Transverse colon (tissue), 4 donors: ENCODE data around the gene SSR3.

Experiments
- EP300 ChIP-seq: sonication (generic); formaldehyde crosslinking; IDR thresholded peaks from one replicate; pipeline ENCODE4 v1.6.1; 2017; ENCODE audit warnings: antibody characterized with exemption, low read depth
- POLR2A ChIP-seq: fragments of 450-650 bp; IDR thresholded peaks from one replicate; pipeline ENCODE4 v1.6.1; 2016; ENCODE audit warnings: antibody characterized with exemption, mild to moderate bottlenecking, moderate library complexity
- POLR2AphosphoS5 ChIP-seq, 3 donors: sonication (generic); formaldehyde crosslinking; IDR thresholded peaks; one replicate each; pipeline ENCODE4 v1.6.1; 2016; ENCODE audit warnings: antibody characterized with exemption in 3 of 3
- TF ChIP-seq, protein P1 (sequence below), 5 experiments: fragments of 200-600 bp in 3 of 5; fragments of 450-650 bp in 2 of 5; sonication (generic) in 3 of 5; IDR thresholded peaks; 1 replicate in 2 of 5; 2 replicates in 3 of 5; pipeline ENCODE4 v1.5.1; 2016 to 2017; ENCODE audit warnings: antibody characterized with exemption in 5 of 5, inconsistent platforms in 3 of 5, mild to moderate bottlenecking in 2 of 5, moderate library complexity in 1 of 5

GRCh38 chr3:156539051-156539450 is 15.9 kb downstream of the SSR3 start:
- TF ChIP-seq POLR2AphosphoS5 (IDR thresholded peaks at IDR 0.05) (no peak), POLR2A (no peak), EP300 (no peak)
- TF ChIP-seq, protein P1, sequence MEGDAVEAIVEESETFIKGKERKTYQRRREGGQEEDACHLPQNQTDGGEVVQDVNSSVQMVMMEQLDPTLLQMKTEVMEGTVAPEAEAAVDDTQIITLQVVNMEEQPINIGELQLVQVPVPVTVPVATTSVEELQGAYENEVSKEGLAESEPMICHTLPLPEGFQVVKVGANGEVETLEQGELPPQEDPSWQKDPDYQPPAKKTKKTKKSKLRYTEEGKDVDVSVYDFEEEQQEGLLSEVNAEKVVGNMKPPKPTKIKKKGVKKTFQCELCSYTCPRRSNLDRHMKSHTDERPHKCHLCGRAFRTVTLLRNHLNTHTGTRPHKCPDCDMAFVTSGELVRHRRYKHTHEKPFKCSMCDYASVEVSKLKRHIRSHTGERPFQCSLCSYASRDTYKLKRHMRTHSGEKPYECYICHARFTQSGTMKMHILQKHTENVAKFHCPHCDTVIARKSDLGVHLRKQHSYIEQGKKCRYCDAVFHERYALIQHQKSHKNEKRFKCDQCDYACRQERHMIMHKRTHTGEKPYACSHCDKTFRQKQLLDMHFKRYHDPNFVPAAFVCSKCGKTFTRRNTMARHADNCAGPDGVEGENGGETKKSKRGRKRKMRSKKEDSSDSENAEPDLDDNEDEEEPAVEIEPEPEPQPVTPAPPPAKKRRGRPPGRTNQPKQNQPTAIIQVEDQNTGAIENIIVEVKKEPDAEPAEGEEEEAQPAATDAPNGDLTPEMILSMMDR (IDR thresholded peaks at IDR 0.05), result no peak
